ENCODE measurements around the gene NAPSA. TPM values are rescaled to one million over a fixed set of nuclear protein-coding genes. Genes with fewer than 3 reads are reported as not detected.
A peak's percentile ranks its signal among the peaks of the same experiment; 100 is the strongest.

NAPSA gene
- total and polyA plus RNA-seq, 9 of the 15 experiments (the other 6 are each of a cell fraction or from before 2014, with no cell fraction given) = 0.25 to 1.9 (median 0.69) TPM

DNA sequence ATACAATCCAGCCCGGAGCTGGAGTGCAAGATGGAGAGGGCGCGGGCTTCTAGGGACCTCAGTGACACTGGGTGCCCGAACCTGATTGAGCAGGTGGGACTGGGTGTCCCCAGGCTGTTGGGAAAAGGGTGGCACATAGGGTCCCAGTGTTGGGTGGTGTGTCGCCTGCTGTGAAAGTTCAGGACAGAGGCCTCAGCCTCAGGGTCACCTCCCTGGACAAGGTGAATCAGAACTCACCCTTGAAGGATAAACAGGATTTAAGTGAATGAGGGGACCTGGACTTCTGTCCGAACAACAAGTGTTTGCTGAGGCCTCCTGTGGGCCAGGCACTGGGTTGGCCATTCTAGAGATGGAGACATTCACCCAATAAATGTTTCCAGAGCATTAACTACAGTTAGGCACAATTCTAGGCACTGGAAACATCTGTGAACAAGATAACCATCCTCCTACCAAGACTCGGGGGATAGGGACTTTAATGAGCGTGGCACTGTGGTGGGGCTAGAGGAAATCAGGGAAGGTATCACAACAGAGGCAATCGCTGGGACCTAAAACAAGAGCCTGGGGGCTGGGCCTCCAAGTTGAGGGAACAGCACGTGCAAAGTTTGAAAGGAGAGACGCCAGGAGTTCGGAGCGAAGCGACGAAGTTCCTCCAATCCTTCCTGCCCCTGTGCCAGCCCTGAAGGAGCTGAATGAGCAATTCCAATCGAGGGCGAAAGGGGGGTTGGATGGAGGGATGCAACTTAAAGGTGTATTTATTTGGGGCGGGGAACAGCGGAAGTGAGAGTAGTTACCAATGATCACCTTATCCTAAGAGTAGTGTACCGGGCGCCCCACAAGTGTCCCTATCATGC, 17.8 kb upstream of the NAPSA start (continued):
- TF ChIP-seq, protein P1, sequence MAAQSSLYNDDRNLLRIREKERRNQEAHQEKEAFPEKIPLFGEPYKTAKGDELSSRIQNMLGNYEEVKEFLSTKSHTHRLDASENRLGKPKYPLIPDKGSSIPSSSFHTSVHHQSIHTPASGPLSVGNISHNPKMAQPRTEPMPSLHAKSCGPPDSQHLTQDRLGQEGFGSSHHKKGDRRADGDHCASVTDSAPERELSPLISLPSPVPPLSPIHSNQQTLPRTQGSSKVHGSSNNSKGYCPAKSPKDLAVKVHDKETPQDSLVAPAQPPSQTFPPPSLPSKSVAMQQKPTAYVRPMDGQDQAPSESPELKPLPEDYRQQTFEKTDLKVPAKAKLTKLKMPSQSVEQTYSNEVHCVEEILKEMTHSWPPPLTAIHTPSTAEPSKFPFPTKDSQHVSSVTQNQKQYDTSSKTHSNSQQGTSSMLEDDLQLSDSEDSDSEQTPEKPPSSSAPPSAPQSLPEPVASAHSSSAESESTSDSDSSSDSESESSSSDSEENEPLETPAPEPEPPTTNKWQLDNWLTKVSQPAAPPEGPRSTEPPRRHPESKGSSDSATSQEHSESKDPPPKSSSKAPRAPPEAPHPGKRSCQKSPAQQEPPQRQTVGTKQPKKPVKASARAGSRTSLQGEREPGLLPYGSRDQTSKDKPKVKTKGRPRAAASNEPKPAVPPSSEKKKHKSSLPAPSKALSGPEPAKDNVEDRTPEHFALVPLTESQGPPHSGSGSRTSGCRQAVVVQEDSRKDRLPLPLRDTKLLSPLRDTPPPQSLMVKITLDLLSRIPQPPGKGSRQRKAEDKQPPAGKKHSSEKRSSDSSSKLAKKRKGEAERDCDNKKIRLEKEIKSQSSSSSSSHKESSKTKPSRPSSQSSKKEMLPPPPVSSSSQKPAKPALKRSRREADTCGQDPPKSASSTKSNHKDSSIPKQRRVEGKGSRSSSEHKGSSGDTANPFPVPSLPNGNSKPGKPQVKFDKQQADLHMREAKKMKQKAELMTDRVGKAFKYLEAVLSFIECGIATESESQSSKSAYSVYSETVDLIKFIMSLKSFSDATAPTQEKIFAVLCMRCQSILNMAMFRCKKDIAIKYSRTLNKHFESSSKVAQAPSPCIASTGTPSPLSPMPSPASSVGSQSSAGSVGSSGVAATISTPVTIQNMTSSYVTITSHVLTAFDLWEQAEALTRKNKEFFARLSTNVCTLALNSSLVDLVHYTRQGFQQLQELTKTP (IDR thresholded peaks at IDR 0.05; ENCODE audit: low read depth in 1 of 2, partially characterized antibody in 2 of 2) = peak in 1 of 2 experiments; percentile 18
- no peak for TF ChIP-seq ZNF232 (CRISPR knock-in tag; IDR thresholded peaks at IDR 0.05)
- TF ChIP-seq TCF3 (CRISPR knock-in tag; IDR thresholded peaks at IDR 0.05) = 0 out of 2 replicates have a peak, but pooled peaks have one; percentile 3
- TF ChIP-seq FOXK1 (CRISPR knock-in tag; IDR thresholded peaks at IDR 0.05; ENCODE audit: borderline replicate concordance) = 0 out of 2 replicates have a peak, but pooled peaks have one; percentile 31
- 0 out of 2 replicates have a peak, but pooled peaks have one; percentile 16 for TF ChIP-seq ETV5 (CRISPR knock-in tag; IDR thresholded peaks at IDR 0.05; ENCODE audit: low read depth)
- TF ChIP-seq ZSCAN29 (IDR thresholded peaks at IDR 0.05) = no peak
- peak; percentile 89; the same call in 1 of the 2 replicates for TF ChIP-seq DNMT1 (IDR thresholded peaks at IDR 0.05)
- no peak for TF ChIP-seq ZSCAN32 (CRISPR knock-in tag; IDR thresholded peaks at IDR 0.05)
- 0 out of 2 replicates have a peak, but pooled peaks have one; percentile 16 for TF ChIP-seq SUPT5H (IDR thresholded peaks at IDR 0.05)
- TF ChIP-seq, protein P2, sequence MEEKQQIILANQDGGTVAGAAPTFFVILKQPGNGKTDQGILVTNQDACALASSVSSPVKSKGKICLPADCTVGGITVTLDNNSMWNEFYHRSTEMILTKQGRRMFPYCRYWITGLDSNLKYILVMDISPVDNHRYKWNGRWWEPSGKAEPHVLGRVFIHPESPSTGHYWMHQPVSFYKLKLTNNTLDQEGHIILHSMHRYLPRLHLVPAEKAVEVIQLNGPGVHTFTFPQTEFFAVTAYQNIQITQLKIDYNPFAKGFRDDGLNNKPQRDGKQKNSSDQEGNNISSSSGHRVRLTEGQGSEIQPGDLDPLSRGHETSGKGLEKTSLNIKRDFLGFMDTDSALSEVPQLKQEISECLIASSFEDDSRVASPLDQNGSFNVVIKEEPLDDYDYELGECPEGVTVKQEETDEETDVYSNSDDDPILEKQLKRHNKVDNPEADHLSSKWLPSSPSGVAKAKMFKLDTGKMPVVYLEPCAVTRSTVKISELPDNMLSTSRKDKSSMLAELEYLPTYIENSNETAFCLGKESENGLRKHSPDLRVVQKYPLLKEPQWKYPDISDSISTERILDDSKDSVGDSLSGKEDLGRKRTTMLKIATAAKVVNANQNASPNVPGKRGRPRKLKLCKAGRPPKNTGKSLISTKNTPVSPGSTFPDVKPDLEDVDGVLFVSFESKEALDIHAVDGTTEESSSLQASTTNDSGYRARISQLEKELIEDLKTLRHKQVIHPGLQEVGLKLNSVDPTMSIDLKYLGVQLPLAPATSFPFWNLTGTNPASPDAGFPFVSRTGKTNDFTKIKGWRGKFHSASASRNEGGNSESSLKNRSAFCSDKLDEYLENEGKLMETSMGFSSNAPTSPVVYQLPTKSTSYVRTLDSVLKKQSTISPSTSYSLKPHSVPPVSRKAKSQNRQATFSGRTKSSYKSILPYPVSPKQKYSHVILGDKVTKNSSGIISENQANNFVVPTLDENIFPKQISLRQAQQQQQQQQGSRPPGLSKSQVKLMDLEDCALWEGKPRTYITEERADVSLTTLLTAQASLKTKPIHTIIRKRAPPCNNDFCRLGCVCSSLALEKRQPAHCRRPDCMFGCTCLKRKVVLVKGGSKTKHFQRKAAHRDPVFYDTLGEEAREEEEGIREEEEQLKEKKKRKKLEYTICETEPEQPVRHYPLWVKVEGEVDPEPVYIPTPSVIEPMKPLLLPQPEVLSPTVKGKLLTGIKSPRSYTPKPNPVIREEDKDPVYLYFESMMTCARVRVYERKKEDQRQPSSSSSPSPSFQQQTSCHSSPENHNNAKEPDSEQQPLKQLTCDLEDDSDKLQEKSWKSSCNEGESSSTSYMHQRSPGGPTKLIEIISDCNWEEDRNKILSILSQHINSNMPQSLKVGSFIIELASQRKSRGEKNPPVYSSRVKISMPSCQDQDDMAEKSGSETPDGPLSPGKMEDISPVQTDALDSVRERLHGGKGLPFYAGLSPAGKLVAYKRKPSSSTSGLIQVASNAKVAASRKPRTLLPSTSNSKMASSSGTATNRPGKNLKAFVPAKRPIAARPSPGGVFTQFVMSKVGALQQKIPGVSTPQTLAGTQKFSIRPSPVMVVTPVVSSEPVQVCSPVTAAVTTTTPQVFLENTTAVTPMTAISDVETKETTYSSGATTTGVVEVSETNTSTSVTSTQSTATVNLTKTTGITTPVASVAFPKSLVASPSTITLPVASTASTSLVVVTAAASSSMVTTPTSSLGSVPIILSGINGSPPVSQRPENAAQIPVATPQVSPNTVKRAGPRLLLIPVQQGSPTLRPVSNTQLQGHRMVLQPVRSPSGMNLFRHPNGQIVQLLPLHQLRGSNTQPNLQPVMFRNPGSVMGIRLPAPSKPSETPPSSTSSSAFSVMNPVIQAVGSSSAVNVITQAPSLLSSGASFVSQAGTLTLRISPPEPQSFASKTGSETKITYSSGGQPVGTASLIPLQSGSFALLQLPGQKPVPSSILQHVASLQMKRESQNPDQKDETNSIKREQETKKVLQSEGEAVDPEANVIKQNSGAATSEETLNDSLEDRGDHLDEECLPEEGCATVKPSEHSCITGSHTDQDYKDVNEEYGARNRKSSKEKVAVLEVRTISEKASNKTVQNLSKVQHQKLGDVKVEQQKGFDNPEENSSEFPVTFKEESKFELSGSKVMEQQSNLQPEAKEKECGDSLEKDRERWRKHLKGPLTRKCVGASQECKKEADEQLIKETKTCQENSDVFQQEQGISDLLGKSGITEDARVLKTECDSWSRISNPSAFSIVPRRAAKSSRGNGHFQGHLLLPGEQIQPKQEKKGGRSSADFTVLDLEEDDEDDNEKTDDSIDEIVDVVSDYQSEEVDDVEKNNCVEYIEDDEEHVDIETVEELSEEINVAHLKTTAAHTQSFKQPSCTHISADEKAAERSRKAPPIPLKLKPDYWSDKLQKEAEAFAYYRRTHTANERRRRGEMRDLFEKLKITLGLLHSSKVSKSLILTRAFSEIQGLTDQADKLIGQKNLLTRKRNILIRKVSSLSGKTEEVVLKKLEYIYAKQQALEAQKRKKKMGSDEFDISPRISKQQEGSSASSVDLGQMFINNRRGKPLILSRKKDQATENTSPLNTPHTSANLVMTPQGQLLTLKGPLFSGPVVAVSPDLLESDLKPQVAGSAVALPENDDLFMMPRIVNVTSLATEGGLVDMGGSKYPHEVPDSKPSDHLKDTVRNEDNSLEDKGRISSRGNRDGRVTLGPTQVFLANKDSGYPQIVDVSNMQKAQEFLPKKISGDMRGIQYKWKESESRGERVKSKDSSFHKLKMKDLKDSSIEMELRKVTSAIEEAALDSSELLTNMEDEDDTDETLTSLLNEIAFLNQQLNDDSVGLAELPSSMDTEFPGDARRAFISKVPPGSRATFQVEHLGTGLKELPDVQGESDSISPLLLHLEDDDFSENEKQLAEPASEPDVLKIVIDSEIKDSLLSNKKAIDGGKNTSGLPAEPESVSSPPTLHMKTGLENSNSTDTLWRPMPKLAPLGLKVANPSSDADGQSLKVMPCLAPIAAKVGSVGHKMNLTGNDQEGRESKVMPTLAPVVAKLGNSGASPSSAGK (IDR thresholded peaks at IDR 0.05) = peak; percentile 88
- no peak for TF ChIP-seq SAFB (IDR thresholded peaks at IDR 0.05; ENCODE audit: borderline replicate concordance, low read depth, low read length)
- 0 out of 2 replicates have a peak, but pooled peaks have one; percentile 11 for TF ChIP-seq NCOR1 (IDR thresholded peaks at IDR 0.05)
- peak; percentile 9; the same call in 1 of the 2 replicates for TF ChIP-seq POLR2A (conservative IDR thresholded peaks at IDR 0.05)

All from K562 (cell line).